GM18909 (cell line): Measurements from ENCODE around the gene DEFB132.
A peak's percentile ranks its signal among the peaks of the same experiment; 100 is the strongest.

ENCODE experiments used
- ATAC-seq: cut with Tn5 transposase; IDR thresholded peaks from one replicate; pipeline ENCODE4 v1.9.1; 2021; ENCODE audit warnings: mild to moderate bottlenecking; ENCODE audit not compliant: unreplicated experiment, poor library complexity

Gene DEFB132

DNA sequence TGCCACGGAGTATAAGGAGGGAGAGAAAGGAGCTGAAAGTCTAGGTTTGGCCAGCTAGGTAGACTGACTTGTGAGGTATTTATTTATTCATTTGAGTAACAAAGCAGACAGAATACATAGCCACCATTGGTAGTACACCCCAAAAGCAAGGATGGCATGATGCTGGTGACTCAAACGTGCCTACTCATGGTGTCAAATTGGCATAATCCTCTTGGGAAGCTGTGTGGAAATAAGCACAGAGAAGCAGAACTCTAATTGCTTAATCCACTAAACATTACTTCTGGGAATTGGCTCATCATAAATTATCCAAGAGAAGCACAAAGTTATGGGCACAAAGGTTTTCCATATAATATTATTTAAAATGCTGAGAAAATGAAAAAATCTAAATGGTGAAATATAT, 2.5 kb downstream of the DEFB132 start:
- no peak for ATAC-seq

DNA sequence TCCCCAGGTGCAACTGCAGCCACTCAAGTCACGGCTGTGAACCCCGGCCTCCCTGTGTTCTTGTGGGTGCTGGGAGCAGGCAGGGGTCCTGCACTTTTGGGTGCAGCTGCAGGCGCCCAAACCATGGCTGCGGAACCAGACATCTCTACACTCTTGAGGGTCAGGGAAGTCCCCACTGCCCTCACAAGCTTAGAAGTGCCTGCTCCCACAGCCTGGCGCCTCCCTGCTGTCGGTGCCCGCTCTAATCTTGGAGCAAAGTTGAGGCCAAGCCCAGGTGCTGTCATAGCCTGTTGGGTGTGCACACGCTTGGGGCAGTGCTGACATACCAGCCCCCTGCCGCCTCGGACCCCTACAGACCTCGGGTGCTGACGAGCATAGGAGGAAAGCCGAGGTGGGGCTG, 6.2 kb downstream of the DEFB132 start:
- no peak for ATAC-seq

DNA sequence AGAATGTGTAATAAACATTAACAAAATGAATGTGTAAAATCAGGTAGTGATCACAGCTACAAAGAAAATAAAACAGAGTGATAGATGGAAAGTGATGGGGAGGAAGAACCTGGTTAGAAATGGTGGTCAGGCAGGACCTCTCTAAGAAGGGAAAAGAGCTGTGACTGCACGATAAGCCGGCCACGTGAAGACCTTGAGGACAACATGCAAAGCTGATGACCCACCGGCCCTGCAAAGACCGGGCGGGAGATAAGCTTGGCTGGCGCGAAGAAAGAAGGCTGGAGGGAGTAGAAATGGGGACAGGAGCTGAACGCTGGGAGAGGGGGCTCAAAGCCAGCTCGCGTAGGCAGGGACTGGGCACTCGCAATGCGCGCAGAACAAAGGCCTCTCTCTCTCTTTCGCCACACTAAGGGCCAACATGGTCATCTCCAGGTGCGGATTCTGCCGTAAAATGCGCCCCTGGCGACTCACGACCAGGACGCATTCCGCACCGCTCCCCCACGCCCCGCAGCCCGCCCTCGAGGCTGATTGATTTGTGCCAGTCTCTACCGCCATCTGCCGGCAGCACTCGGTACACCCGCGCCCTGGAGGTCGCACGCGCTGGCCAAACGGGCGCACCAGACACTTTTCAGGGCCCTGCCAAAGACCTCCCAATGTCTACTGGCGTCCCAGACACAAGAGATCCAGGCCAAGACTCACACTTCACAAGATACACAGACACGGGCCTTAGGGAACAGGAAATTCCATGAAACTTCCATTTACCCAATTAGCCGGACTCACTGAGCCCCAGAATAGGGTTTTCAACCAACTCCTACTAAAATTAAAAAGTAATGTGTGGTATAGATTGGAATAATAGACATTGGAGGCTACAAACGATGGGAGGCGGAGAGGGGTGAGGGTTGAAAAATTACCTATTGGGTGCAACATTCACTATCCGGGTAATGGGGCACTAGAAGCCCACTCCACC, 9.4 kb downstream of the DEFB132 start:
- ATAC-seq: peak; percentile 90

DNA sequence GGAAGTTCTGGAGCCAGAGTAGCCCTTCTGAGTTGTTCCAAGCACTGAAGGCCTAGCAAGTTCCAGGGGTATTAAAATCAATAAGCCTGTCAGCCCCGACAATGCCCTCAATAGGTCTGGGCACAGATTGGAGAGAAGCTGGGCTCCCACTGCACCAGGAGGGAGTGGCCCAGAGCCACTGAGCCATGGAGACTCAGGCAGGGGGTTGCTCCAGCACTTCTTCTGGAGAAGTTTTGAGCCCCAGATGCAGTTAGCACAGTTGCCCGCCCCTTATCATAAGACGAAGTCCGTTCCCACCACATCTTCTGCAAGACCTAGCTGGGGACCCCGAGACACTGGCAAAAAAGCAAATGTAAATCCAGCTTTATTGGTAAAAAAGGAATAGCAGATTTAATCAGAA, 13.0 kb downstream of the DEFB132 start:
- no peak for ATAC-seq

DNA sequence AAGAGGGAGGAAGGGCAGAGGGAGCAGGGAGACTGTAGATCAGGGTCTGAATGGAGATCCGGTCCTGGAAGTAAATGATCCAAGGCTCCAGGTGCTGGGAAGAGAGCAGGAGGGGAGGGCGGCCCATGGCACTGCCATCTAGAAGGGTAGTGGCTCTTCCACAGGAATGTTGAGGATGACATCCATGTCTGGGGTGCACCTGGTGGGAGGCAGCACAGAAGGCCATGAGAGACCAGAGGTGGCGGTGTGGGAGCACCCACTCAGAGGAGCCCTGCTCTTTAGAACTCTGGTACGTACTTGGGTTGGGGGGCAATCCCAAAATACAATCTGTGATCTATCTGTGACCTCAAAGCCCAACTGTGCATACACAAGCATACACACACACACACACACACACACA, 13.5 kb downstream of the DEFB132 start:
- no peak for ATAC-seq

DNA sequence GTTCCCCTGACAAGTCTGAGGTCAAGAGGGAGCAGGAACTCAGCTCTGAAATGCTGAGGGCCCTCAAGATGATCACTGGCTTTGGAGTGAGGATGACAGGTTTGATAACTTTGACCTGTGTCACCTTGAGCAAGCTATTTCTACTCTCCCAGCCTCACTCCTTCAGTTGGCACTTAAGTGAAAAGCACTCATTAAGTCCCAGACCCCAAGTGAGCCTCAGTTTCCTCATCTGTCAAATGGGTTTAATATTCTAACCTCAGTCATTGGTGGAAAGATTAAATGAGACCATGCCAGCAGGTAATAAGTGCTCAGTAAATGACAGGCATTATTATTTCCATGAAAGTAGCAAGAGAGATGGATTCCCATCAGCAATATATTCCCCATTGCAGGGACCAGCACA, 14.0 kb downstream of the DEFB132 start:
- ATAC-seq: no peak

DNA sequence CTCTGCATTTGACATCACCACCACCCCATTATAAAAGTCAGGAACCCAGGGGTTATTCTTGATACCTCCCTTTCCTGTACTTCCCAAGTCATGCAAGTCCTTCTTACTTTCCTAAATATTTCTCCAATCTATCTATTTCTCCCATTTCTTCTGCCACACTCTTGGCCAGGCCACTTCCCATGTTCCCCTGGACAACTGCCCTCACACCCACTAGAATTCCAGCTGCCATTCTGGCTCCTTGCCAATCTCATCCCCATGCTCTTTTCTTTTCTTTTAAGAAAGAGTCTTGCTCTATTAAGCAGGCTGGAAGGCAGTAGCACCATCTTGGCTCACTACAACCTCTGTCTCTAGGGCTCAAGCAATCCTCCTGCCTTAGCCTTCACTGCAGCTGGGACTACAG, 15.2 kb downstream of the DEFB132 start:
- ATAC-seq: no peak

DNA sequence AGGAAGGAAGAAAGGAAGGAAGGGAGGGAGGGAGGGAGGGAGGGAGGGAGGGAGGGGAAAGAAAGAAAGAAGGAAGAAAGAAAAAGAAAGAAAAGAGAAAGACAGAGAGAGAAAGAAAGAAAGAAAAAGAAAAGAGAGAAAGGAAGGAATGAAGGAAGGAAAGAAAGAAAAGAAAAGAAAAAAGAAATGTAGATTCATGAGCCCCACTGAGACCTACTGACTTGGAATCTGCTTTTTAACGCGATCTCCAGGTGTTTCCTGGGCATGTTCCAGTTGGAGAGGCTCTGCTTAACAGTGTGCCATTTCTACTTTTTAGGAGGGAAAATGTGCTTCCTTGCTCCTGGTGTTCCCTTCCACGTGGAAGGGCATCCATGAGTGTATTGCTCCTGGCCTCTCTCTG, 16.4 kb downstream of the DEFB132 start:
- ATAC-seq: no peak

DNA sequence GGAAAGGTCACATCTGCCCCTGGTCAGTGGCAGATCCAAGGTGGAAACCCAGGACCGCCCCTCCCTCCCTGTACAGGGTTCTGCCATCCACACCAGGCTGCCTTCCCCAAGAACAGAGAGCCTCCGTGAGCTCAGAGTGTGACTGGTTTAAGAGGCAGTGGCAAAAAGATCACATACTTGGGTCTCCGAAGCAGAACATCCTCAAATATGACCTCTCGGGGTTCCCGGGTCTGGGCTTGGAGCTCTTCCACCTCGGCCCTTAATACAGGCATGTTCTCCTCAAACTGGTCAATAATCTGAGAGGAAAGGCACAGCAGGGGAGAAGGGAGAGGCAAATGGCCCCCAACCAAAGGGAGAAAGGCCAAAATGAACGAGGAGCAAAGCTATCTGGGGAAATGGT, 18.3 kb downstream of the DEFB132 start:
- no peak for ATAC-seq

DNA sequence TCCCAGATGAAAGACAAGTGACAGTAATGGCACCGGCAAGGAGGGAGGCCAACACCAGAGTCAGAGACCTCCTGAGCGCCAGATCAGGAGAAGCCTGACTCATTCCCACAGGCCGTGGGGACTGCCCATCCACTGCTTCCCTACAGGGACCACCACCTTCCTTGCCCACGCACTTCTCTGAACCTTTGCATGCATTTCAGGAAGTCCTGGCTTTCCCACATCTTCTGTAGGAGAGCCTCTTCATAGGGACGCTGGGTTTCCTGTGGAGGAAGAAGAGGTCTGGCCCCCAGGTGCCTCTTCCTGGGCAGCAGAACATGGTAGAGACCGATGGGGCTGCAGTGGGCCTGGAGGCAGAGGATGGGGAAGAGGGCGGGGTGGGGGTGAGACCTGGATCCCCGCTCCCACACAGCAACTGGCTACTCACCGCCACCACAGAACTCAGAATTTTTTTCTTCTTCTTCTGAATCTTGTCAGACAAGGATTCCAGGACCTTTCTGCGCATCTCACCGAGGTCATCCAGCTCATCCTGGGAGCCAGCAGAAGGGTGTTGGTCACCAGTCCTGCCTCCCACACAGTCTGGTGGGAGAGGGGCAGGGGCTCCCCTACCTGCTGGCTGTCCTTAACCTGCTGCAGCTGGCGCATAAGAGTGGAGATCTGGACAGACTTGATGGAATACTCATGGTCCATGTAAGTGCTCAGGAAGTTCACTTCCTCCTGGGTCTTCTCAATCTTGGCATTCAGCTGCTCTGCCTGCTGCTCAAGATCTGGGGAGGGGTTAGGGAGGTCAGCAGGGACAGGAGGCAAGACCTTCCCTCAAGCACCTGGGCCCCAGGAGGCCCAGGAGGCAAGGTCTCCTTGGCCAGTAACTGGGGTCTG, 19.3 kb downstream of the DEFB132 start:
- ATAC-seq: no peak

DNA sequence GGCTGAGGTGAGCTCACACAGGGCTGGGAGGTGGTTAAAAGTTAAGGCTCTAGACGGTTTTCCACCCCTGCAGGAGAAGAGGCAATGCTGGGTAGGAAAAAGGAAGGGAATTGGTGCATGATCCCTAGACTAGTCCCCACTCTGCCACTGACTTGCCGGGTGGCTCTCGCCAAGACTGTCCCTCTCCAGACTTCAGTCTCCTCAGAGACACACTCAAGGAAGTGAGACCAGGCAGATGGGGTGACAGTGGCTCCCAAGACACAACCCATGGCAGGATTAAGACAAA, 19.9 kb downstream of the DEFB132 start:
- no peak for ATAC-seq

DNA sequence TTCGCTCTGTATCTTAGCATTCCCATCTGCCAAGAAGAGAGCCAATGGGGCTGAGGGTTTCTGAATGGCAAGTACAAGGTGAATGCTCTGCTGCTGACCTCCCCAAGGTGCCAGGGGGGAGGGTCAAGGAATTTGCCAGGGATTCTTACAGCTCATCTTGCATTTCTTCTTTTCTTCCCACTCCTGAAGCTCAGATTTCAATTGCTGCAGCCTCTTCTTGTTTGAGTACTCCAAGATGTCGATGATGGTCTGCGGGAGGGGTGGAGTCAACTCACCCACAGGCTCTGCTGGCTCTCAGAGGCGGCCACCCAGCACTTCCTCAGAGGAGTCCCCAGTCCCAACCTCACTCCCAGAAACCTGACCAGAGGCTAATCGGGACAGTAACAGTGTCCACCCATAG, 20.7 kb downstream of the DEFB132 start:
- ATAC-seq: no peak

DNA sequence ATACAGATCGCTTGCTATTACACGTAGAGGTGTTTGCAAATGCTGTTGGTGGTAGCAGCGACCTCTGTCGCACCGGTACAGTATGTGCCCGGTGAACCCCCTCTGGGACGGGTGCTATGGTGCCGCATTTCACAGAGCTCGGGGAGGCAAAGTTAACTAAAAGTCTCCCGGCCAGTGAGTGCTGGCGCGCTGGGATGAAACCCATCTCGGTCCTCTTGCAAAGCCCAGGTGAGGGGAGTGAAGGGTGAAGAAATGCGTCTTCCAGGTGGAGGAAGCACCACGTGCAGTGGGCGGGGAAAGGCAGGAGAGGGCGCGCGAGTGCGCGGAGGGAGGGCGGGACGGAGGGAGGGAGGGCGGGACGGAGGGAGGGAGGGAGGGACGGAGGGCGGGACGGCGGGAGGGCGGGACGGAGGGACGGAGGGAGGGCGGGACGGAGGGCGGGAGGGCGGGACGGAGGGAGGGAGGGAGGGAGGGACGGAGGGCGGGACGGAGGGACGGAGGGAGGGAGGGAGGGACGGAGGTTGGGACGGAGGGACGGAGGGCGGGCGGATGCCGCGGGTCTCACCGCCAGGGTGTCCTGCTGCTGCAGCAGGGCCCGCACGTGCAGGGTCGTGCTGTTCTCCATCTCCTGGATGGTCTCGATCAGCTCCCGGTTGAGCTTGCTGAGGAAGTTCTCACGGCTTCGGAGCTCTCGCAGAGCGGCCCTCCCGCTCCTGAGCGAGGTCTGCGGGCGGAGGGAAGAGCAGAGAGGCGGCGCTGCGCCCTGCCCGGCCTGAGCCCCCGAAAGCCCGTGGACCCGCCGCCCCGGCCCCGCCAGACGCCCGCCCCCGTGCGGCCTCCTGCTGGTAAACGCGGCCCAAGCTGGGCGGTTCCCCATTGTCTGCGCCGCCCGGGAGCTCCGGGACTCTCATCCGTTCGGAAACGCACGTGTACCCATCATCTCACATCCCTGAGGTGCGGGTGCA, 21.4 kb downstream of the DEFB132 start:
- no peak for ATAC-seq

DNA sequence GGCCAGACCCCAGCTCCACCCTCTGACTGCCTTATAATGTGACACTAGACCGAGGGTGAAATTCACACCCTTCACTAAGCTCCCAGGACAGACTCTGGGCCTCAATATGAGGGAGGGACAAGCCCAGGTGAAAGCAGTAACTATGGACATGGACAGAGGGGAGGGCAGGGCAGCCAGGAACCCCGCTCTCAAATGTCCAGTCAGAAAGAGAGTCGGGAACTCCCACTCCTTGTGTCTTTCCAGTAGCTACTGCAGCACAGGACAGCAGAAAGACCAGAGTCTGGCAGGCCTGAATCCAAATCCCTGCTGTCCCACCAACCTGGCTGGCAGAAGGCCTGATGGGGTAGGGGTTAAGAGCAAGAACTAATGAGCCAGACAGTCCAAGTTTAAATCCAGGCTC, 26.6 kb downstream of the DEFB132 start:
- no peak for ATAC-seq

DNA sequence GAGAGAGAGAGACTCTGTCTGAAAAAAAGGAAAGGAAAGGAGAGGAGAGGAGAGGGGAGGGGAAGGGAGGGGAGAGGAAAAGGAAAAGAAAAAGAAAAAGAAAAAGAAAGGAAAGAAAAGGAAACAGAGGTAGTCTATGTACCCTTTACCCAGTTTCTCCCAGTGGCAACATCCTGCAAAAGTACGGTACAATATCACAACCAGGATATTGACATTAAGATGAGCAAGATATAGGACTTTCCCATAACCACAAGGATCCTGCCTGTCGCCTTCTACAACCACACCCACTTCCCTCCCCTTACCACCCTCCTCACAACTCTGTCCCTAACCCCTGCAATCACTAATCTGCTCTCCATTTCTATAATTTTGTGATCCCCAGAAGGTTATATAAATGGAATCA, 29.0 kb downstream of the DEFB132 start:
- no peak for ATAC-seq

DNA sequence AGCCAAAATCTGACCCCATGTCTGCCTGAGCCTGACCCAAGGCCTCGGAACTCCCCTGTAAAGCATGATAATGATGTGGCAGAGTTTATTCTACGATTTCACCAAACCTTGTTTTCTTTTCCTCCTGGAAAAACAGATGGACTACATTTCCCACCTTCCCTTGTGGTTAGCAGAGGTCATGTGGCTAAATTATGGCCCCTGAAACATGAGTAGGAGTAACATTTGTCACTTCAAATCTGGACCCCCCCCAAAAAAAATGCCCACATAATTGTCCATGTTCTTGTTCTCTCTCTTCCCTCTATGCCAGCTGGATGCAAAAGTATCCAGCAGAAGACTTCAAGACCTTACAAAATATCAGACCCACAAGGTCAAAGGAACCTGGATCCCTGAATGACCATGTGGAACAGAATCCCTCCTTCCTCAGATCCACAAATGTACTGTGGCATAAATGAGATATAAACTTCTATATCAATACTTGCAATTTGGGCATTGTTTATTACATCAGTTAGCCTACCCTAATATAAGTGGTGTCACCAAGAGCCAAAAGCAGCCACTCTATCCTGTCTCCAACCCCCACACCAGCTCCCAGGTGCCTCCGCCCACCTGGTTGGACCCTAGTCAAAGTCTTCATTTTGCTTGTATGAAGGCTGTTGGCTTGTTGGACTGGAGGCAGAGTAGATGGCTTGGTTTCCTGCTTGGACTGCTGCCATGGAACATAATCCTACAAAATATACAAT, 31.6 kb downstream of the DEFB132 start:
- no peak for ATAC-seq

DNA sequence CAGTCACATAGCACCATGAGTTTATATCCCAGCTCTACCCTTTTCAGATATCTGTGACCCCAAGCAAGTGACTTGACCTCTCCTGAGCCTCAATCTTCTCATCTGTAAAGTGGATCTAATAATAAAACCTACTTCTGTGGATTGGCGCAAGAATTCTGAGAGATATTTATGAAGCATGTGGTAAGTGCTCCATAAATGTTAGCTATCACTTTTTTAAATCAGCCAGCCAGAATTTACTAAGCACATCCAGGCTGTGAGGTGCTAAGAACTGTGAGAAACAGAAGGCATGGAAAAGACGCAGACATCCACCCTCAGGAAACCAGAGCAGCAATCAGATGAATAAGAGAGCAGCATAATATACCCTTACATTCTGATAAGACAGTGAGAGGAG, 32.2 kb downstream of the DEFB132 start:
- ATAC-seq: no peak

DNA sequence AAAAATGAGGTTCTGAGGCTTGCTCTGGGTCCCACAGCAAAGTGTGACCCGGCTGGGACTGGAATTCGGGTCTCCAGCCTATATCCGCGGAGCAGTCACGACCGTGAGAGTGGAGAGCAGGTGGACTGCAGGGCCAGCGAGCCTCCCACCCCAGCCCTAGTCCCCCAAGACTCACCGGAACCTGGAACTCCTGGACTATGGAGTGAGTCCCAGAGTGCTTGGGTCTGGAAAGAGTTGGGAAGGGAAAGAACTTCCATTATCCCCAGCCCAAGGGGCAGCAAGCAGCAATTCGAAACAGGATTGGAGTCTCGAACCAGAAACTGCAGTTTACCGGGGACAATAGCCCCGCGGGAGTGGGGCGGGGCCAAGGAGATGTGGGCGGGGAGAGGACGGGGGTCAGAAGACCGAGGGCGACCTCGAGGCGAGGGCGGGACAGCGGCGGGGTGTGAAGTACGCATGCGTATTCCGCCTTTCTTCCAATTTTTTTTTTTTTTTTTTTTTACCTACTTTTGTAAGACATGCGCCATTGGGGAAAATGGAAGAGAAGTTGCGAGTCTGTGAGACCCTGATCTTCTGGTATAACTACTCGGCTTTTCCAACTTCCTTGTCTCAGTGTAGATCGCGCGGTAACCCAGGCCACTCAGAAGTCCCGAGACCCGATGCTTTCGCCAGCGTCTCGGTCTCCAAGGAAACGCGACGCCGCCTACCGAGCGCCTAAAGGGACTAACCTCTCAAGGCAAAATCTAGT, 32.7 kb downstream of the DEFB132 start, which contains the start of gene C20orf96:
Gene C20orf96, minus strand, starts transcription at position 667 of the 748 bp plus-strand sequence. Its CDS starts 140 bp downstream, at position 527.
- ATAC-seq: peak; percentile 86

DNA sequence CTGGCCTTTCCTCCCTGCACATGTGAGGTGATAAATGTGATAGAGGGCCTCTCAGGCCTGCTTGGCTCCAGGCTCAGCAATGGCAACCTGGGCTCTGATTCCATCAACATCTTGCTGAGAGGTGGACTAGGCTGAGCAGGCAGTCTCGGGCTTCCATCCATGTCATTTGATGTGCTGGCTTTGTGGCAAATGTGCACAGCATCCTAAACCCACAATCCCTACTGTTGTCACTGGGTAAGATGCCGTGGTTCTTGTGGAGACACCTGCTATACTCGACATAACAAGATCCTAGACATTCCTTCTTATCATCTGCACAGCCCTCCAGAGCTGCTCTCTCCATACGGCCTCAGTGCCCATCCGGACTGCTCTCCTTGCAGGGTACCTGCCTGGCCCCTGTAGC, 37.1 kb downstream of the DEFB132 start:
- ATAC-seq: no peak
